GM23338 (cell line): ENCODE data around the gene TAF4. TPM values are rescaled to one million over a fixed set of nuclear protein-coding genes. Genes with fewer than 3 reads are reported as not detected.

Experiments
- CREB1 ChIP-seq: fragments of 250-450 bp; sonication (Bioruptor Pico); IDR thresholded peaks from 2 replicates; pipeline ENCODE4 v1.5.0; 2020; ENCODE audit warnings: low read depth, mild to moderate bottlenecking, moderate library complexity
- EZH2phosphoT487 ChIP-seq: fragments of 200-600 bp; sonication (generic); IDR thresholded peaks from one replicate; pipeline ENCODE4 v1.8.1; 2018; ENCODE audit warnings: antibody characterized with exemption; ENCODE audit not compliant: unreplicated experiment
- JUNB ChIP-seq: IDR thresholded peaks from one replicate; pipeline ENCODE4 v1.6.1; 2016; ENCODE audit warnings: antibody characterized with exemption; ENCODE audit not compliant: unreplicated experiment
- POLR2AphosphoS5 ChIP-seq: IDR thresholded peaks from 2 replicates; pipeline ENCODE4 v1.6.1; 2016; ENCODE audit warnings: antibody characterized with exemption, low read depth
- STAT1 ChIP-seq: IDR thresholded peaks from one replicate; pipeline ENCODE4 v1.6.1; 2016; ENCODE audit warnings: antibody characterized with exemption; ENCODE audit not compliant: unreplicated experiment
- ZNF114 ChIP-seq: fragments of 250-450 bp; sonication (Bioruptor Pico); IDR thresholded peaks from 2 replicates; pipeline ENCODE4 v1.5.0; 2020; ENCODE audit warnings: mild to moderate bottlenecking, moderate library complexity
- ZNF331 ChIP-seq: fragments of 250-450 bp; sonication (Bioruptor Pico); IDR thresholded peaks from 2 replicates; pipeline ENCODE4 v1.5.0; 2020; ENCODE audit warnings: low read depth, mild to moderate bottlenecking, moderate library complexity
- polyA plus RNA-seq: library from polyadenylated mRNA; unstranded; fragments of >200 nt; fragmentation: Nextera tagmentation; extraction: Ambion mirVana; gene quantifications from 2 replicates; pipeline ENCODE4 v1.2.1, GENCODE V29; 2016
- total RNA-seq: library from RNA; depleted of rRNA; stranded (reverse); fragments of >200 nt; shearing (Covaris generic); gene quantifications from 2 replicates; pipeline ENCODE4 v1.2.3, GENCODE V29; 2014
- TF ChIP-seq, protein P1 (sequence below): fragments of 250-450 bp; sonication (Bioruptor Pico); IDR thresholded peaks from 2 replicates; pipeline ENCODE4 v1.5.0; 2020; ENCODE audit warnings: mild to moderate bottlenecking, moderate library complexity
- TF ChIP-seq, protein P2 (sequence below): IDR thresholded peaks from 2 replicates; pipeline ENCODE4 v1.6.1; 2016; ENCODE audit warnings: antibody characterized with exemption
- TF ChIP-seq, protein P3 (sequence below), 2 experiments: fragments of 200-600 bp in 1 of 2; sonication (generic) in 1 of 2; conservative IDR thresholded peaks; 2 replicates each; pipeline versions ENCODE4 v1.5.1 to v1.6.1; 2016 to 2017; ENCODE audit warnings: antibody characterized with exemption in 2 of 2, low read depth in 2 of 2, mild to moderate bottlenecking in 2 of 2, moderate library complexity in 1 of 2

TAF4 gene
- total and polyA plus RNA-seq, 2 experiments from 2014 or later: 7.2 to 60.0 TPM

DNA sequence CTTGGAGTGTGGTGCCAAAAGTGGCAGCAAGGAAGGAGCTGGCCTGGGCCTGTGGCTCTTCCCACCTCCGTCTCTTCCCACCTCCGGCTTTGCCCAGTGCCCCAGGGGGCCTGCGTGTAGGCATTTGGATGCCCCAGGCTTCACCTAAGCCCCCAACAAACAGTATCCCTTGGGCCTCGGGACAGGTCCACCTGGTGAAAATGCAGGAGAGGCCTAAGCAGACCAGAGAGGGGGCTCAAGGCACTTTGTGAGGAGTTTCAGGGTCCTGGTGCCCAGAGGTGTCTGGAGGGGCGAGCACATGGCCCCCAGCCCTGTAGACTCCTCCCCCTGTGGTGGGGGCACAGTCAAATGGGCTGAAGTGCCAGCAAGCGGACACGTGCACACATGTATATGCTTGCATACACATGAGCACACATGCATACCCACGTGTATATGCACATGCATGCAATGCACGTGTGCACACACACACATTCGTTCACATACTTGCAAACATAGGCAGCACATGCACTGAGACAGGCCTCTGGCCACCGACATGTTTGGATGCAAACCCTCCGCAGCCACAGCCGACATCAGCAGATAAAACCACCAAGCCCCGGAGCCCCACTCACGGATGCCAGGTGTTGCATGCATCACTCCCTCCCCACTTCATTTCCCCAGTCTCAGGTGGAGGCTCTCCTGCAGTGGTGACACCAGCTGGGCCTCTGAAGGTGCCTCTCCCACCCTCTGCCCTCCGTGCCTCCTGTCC lies 124.5 kb downstream of the TAF4 start (continued):
- TF ChIP-seq, protein P1, sequence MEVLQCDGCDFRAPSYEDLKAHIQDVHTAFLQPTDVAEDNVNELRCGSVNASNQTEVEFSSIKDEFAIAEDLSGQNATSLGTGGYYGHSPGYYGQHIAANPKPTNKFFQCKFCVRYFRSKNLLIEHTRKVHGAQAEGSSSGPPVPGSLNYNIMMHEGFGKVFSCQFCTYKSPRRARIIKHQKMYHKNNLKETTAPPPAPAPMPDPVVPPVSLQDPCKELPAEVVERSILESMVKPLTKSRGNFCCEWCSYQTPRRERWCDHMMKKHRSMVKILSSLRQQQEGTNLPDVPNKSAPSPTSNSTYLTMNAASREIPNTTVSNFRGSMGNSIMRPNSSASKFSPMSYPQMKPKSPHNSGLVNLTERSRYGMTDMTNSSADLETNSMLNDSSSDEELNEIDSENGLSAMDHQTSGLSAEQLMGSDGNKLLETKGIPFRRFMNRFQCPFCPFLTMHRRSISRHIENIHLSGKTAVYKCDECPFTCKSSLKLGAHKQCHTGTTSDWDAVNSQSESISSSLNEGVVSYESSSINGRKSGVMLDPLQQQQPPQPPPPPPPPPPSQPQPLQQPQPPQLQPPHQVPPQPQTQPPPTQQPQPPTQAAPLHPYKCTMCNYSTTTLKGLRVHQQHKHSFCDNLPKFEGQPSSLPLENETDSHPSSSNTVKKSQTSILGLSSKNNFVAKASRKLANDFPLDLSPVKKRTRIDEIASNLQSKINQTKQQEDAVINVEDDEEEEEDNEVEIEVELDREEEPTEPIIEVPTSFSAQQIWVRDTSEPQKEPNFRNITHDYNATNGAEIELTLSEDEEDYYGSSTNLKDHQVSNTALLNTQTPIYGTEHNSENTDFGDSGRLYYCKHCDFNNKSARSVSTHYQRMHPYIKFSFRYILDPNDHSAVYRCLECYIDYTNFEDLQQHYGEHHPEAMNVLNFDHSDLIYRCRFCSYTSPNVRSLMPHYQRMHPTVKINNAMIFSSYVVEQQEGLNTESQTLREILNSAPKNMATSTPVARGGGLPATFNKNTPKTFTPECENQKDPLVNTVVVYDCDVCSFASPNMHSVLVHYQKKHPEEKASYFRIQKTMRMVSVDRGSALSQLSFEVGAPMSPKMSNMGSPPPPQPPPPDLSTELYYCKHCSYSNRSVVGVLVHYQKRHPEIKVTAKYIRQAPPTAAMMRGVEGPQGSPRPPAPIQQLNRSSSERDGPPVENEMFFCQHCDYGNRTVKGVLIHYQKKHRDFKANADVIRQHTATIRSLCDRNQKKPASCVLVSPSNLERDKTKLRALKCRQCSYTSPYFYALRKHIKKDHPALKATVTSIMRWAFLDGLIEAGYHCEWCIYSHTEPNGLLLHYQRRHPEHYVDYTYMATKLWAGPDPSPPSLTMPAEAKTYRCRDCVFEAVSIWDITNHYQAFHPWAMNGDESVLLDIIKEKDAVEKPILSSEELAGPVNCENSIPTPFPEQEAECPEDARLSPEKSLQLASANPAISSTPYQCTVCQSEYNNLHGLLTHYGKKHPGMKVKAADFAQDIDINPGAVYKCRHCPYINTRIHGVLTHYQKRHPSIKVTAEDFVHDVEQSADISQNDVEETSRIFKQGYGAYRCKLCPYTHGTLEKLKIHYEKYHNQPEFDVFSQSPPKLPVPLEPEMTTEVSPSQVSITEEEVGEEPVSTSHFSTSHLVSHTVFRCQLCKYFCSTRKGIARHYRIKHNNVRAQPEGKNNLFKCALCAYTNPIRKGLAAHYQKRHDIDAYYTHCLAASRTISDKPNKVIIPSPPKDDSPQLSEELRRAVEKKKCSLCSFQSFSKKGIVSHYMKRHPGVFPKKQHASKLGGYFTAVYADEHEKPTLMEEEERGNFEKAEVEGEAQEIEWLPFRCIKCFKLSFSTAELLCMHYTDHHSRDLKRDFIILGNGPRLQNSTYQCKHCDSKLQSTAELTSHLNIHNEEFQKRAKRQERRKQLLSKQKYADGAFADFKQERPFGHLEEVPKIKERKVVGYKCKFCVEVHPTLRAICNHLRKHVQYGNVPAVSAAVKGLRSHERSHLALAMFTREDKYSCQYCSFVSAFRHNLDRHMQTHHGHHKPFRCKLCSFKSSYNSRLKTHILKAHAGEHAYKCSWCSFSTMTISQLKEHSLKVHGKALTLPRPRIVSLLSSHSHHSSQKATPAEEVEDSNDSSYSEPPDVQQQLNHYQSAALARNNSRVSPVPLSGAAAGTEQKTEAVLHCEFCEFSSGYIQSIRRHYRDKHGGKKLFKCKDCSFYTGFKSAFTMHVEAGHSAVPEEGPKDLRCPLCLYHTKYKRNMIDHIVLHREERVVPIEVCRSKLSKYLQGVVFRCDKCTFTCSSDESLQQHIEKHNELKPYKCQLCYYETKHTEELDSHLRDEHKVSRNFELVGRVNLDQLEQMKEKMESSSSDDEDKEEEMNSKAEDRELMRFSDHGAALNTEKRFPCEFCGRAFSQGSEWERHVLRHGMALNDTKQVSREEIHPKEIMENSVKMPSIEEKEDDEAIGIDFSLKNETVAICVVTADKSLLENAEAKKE (CRISPR knock-in tag): no peak
- no peak for TF ChIP-seq EZH2phosphoT487
- TF ChIP-seq ZNF114 (CRISPR knock-in tag): no peak
- TF ChIP-seq, protein P2, sequence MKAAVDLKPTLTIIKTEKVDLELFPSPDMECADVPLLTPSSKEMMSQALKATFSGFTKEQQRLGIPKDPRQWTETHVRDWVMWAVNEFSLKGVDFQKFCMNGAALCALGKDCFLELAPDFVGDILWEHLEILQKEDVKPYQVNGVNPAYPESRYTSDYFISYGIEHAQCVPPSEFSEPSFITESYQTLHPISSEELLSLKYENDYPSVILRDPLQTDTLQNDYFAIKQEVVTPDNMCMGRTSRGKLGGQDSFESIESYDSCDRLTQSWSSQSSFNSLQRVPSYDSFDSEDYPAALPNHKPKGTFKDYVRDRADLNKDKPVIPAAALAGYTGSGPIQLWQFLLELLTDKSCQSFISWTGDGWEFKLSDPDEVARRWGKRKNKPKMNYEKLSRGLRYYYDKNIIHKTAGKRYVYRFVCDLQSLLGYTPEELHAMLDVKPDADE: no peak
- TF ChIP-seq STAT1: no peak
- TF ChIP-seq, protein P3, sequence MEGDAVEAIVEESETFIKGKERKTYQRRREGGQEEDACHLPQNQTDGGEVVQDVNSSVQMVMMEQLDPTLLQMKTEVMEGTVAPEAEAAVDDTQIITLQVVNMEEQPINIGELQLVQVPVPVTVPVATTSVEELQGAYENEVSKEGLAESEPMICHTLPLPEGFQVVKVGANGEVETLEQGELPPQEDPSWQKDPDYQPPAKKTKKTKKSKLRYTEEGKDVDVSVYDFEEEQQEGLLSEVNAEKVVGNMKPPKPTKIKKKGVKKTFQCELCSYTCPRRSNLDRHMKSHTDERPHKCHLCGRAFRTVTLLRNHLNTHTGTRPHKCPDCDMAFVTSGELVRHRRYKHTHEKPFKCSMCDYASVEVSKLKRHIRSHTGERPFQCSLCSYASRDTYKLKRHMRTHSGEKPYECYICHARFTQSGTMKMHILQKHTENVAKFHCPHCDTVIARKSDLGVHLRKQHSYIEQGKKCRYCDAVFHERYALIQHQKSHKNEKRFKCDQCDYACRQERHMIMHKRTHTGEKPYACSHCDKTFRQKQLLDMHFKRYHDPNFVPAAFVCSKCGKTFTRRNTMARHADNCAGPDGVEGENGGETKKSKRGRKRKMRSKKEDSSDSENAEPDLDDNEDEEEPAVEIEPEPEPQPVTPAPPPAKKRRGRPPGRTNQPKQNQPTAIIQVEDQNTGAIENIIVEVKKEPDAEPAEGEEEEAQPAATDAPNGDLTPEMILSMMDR (conservative IDR thresholded peaks at IDR 0.05; ENCODE audit: low read depth in 2 of 2): no peak
- no peak for TF ChIP-seq CREB1 (CRISPR knock-in tag)
- TF ChIP-seq JUNB: no peak
- no peak for TF ChIP-seq ZNF331
- no peak for TF ChIP-seq POLR2AphosphoS5
